Esophagus squamous epithelium (tissue), 4 donors: Measurements from ENCODE around the gene ADAM10.

Source experiments
- POLR2A ChIP-seq, 4 donors: fragments of 450-650 bp; IDR thresholded peaks; one replicate each; pipeline ENCODE4 v1.6.1; 2017; ENCODE audit warnings: antibody characterized with exemption in 4 of 4, mild to moderate bottlenecking in 4 of 4, moderate library complexity in 3 of 4
- TF ChIP-seq, protein P1 (sequence below), 6 experiments: fragments of 450-650 bp in 4 of 6; fragments of 200-600 bp in 2 of 6; sonication (generic) in 2 of 6; IDR thresholded peaks; one replicate each; pipeline ENCODE4 v1.5.1; 2016 to 2019; ENCODE audit warnings: antibody characterized with exemption in 6 of 6, mild to moderate bottlenecking in 4 of 6, moderate library complexity in 4 of 6

DNA sequence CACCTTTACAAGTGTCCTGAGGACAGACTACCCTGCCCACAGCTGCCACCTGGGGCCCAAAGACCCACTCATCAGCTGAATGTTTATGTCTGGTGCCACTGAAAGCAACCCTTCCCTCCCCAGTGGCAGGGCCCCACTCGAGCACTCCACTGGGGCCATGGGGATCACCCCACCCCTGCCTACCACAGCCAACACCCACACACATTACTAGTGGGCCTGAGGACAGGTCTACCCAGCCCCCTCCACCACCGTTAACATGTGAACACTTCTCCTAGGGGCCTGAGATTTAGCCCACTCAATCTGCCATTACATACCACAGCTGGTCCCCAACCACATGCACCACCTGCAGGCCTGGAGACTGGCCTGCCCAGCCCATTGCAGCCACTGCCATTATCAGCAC is 52.3 kb downstream of the ADAM10 start:
- TF ChIP-seq, protein P1, sequence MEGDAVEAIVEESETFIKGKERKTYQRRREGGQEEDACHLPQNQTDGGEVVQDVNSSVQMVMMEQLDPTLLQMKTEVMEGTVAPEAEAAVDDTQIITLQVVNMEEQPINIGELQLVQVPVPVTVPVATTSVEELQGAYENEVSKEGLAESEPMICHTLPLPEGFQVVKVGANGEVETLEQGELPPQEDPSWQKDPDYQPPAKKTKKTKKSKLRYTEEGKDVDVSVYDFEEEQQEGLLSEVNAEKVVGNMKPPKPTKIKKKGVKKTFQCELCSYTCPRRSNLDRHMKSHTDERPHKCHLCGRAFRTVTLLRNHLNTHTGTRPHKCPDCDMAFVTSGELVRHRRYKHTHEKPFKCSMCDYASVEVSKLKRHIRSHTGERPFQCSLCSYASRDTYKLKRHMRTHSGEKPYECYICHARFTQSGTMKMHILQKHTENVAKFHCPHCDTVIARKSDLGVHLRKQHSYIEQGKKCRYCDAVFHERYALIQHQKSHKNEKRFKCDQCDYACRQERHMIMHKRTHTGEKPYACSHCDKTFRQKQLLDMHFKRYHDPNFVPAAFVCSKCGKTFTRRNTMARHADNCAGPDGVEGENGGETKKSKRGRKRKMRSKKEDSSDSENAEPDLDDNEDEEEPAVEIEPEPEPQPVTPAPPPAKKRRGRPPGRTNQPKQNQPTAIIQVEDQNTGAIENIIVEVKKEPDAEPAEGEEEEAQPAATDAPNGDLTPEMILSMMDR (IDR thresholded peaks at IDR 0.05) = no peak
- no peak for TF ChIP-seq POLR2A (IDR thresholded peaks at IDR 0.05)
